Measurements from ENCODE around the gene ATXN10.

DNA sequence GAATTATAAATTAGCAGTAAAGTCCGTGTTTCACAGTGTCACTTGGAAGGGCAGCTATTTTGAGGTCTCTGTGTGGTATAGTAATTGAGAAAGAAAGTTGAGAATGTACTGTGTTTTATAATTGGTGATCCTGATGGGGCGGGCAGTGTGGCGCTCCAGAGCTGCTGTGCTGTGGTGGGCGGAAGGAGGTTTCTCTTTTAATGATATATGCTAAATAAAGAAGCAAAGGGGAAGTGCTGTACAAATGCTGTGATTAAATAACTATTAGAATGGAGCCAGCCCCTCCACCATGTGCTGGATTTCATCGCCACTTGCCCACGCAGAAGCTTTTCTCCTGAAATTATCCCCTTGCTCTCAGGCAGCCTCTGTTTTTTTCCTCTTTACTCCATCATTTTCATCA, 24.6 kb downstream of the ATXN10 start:
- TF ChIP-seq, protein P1, sequence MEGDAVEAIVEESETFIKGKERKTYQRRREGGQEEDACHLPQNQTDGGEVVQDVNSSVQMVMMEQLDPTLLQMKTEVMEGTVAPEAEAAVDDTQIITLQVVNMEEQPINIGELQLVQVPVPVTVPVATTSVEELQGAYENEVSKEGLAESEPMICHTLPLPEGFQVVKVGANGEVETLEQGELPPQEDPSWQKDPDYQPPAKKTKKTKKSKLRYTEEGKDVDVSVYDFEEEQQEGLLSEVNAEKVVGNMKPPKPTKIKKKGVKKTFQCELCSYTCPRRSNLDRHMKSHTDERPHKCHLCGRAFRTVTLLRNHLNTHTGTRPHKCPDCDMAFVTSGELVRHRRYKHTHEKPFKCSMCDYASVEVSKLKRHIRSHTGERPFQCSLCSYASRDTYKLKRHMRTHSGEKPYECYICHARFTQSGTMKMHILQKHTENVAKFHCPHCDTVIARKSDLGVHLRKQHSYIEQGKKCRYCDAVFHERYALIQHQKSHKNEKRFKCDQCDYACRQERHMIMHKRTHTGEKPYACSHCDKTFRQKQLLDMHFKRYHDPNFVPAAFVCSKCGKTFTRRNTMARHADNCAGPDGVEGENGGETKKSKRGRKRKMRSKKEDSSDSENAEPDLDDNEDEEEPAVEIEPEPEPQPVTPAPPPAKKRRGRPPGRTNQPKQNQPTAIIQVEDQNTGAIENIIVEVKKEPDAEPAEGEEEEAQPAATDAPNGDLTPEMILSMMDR (IDR thresholded peaks at IDR 0.05; ENCODE audit: insufficient read depth, low read length): no peak
- TF ChIP-seq GABPA (IDR thresholded peaks at IDR 0.05; ENCODE audit: low read depth): no peak
- no peak for TF ChIP-seq POLR2AphosphoS5 (IDR thresholded peaks at IDR 0.05; ENCODE audit: low read depth)
- TF ChIP-seq, protein P2, sequence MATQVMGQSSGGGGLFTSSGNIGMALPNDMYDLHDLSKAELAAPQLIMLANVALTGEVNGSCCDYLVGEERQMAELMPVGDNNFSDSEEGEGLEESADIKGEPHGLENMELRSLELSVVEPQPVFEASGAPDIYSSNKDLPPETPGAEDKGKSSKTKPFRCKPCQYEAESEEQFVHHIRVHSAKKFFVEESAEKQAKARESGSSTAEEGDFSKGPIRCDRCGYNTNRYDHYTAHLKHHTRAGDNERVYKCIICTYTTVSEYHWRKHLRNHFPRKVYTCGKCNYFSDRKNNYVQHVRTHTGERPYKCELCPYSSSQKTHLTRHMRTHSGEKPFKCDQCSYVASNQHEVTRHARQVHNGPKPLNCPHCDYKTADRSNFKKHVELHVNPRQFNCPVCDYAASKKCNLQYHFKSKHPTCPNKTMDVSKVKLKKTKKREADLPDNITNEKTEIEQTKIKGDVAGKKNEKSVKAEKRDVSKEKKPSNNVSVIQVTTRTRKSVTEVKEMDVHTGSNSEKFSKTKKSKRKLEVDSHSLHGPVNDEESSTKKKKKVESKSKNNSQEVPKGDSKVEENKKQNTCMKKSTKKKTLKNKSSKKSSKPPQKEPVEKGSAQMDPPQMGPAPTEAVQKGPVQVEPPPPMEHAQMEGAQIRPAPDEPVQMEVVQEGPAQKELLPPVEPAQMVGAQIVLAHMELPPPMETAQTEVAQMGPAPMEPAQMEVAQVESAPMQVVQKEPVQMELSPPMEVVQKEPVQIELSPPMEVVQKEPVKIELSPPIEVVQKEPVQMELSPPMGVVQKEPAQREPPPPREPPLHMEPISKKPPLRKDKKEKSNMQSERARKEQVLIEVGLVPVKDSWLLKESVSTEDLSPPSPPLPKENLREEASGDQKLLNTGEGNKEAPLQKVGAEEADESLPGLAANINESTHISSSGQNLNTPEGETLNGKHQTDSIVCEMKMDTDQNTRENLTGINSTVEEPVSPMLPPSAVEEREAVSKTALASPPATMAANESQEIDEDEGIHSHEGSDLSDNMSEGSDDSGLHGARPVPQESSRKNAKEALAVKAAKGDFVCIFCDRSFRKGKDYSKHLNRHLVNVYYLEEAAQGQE (IDR thresholded peaks at IDR 0.05; ENCODE audit: insufficient replicate concordance, low read depth): no peak

Measured in HL-60 (cell line).